GM12878 (cell line): Measurements from ENCODE around the gene HEG1. TPM values are rescaled to one million over a fixed set of nuclear protein-coding genes. Genes with fewer than 3 reads are reported as not detected.

Source experiments
- ATAC-seq: fragments of 200-7000 bp; cut with Tn5 transposase; 3 replicates; pipeline ENCODE4 v1.9.1; 2020; ENCODE audit warnings: mild to moderate bottlenecking, moderate library complexity
- BruUV-seq: library from RNA; stranded (reverse); fragments of 400-500 nt; replicated peaks from 2 replicates; lab custom pipeline; 2021; lab: Mats Ljungman, UMichigan
- CTCF ChIA-PET: fragments of 300-600 bp; sonication (Branson Sonifier 250); formaldehyde crosslinking; extraction: SDS; loops from one replicate; lab custom pipeline; 2021; ENCODE audit warnings: inconsistent platforms; lab: Yijun Ruan, JAX
- POLR2A ChIA-PET: fragments of 350-600 bp; formaldehyde crosslinking; extraction: SDS; loops from one replicate; lab custom pipeline; 2021; ENCODE audit warnings: inconsistent platforms; lab: Charles Lee
- RAD21 ChIA-PET: fragments of 300-600 bp; sonication (Branson Sonifier 250); formaldehyde crosslinking; loops from one replicate; lab custom pipeline; 2023; ENCODE audit warnings: antibody characterized with exemption; ENCODE audit not compliant: unreplicated experiment; lab: Charles Lee
- SMC1A ChIA-PET: fragments of 300-600 bp; sonication (Branson Sonifier 250); formaldehyde crosslinking; loops from one replicate; lab custom pipeline; 2023; ENCODE audit not compliant: unreplicated experiment, uncharacterized antibody; lab: Charles Lee
- DNase-seq: peaks from one replicate; pipeline ENCODE4 v3.0.0-alpha.2; 2011; ENCODE audit warnings: low read depth, low spot score
- FAIRE-seq: peaks from 3 replicates; lab custom pipeline; 2011; peaks lifted over from hg19 to GRCh38; lab: Jason Lieb, UNC
- H2AFZ ChIP-seq: 2 replicates; pipeline ENCODE4 v1.6.0; 2011; ENCODE audit warnings: low read depth, low read length, control low read depth; ENCODE audit not compliant: control insufficient read depth
- H3K27ac ChIP-seq: 2 replicates; pipeline ENCODE4 v1.5.1; 2011; ENCODE audit warnings: control low read depth; ENCODE audit not compliant: control insufficient read depth, insufficient read depth
- H3K27me3 ChIP-seq, 2 experiments: replicated peaks in 1 of 2; 2 replicates each; pipeline versions ENCODE4 v1.6.0 to v1.6.1; 2011; ENCODE audit warnings: low read length in 1 of 2; ENCODE audit not compliant: control insufficient read depth in 2 of 2, insufficient read depth in 2 of 2
- H3K36me3 ChIP-seq, 2 experiments: 2 replicates each; pipeline ENCODE4 v1.5.1; 2011; ENCODE audit warnings: low read length in 1 of 2; ENCODE audit not compliant: control insufficient read depth in 2 of 2, insufficient read depth in 2 of 2
- H3K4me1 ChIP-seq: 2 replicates; pipeline ENCODE4 v1.6.1; 2011; ENCODE audit warnings: mild to moderate bottlenecking, low read length, moderate library complexity, mixed read lengths; ENCODE audit not compliant: control insufficient read depth, insufficient read depth
- H3K4me2 ChIP-seq: 2 replicates; pipeline ENCODE4 v1.6.0; 2011; ENCODE audit warnings: control low read depth; ENCODE audit not compliant: control insufficient read depth, insufficient read depth
- H3K4me3 ChIP-seq: fragments of 200-600 bp; sonication (generic); 2 replicates; pipeline ENCODE4 v1.5.1; 2016
- H3K79me2 ChIP-seq: 2 replicates; pipeline ENCODE4 v1.6.0; 2011; ENCODE audit warnings: low read length; ENCODE audit not compliant: control insufficient read depth, insufficient read depth
- H3K9ac ChIP-seq: 2 replicates; pipeline ENCODE4 v1.8.0; 2011; ENCODE audit warnings: low read length, control low read depth, mixed read lengths; ENCODE audit not compliant: control insufficient read depth, insufficient read depth
- H3K9me3 ChIP-seq: replicated peaks from 3 replicates; pipeline ENCODE4 v1.5.1; 2011; ENCODE audit warnings: mild to moderate bottlenecking, low read length; ENCODE audit not compliant: control insufficient read depth, insufficient read depth
- H4K20me1 ChIP-seq: 2 replicates; pipeline ENCODE4 v1.6.0; 2011; ENCODE audit not compliant: control insufficient read depth, insufficient read depth
- ATF2 ChIP-seq: IDR thresholded peaks from 2 replicates; pipeline ENCODE4 v1.6.1; 2012; ENCODE audit warnings: low read length, inconsistent platforms
- BCL11A ChIP-seq: IDR thresholded peaks from 2 replicates; pipeline ENCODE4 v1.6.1; 2011; ENCODE audit warnings: low read depth, low read length
- BHLHE40 ChIP-seq, 2 experiments: fragments of 450-650 bp in 1 of 2; IDR thresholded peaks; 2 replicates each; pipeline ENCODE4 v1.6.1; 2011 to 2017; ENCODE audit warnings: low read depth in 2 of 2, borderline replicate concordance in 1 of 2, improper control_type of control experiment in 1 of 2, low read length in 1 of 2, mild to moderate bottlenecking in 1 of 2
- CBFB ChIP-seq: IDR thresholded peaks from 2 replicates; pipeline ENCODE4 v1.6.1; 2016; ENCODE audit warnings: antibody characterized with exemption, low read depth
- IRF5 ChIP-seq: fragments of 450-650 bp; IDR thresholded peaks from 2 replicates; pipeline ENCODE4 v1.6.1; 2017; ENCODE audit warnings: borderline replicate concordance
- MXI1 ChIP-seq: fragments of 150-350 bp; IDR thresholded peaks from 2 replicates; pipeline ENCODE4 v1.6.1; 2011; ENCODE audit warnings: low read depth, mild to moderate bottlenecking, inconsistent platforms, low read length, improper control_type of control experiment
- STAT3 ChIP-seq: IDR thresholded peaks from 2 replicates; pipeline ENCODE4 v1.6.1; 2011; ENCODE audit warnings: low read depth, low read length, improper control_type of control experiment
- ZBED1 ChIP-seq: IDR thresholded peaks from 2 replicates; pipeline ENCODE4 v1.6.1; 2016; ENCODE audit warnings: borderline replicate concordance
- ZSCAN29 ChIP-seq: fragments of 450-650 bp; IDR thresholded peaks from 2 replicates; pipeline ENCODE4 v1.6.1; 2017; ENCODE audit warnings: mild to moderate bottlenecking, moderate library complexity
- WGBS: methylation state at CpG from one replicate; pipeline ENCODE4 v1.1.6; 2016; ENCODE audit warnings: low lambda C conversion rate; ENCODE audit not compliant: insufficient replicate concordance, insufficient coverage; ENCODE audit errors: missing lambda C conversion rate; 5-methylcytosine and 5-hydroxymethylcytosine counted together
- in situ Hi-C: fragments of 300-500 bp; cut with MboI; formaldehyde crosslinking; loops from 9 replicates; pipeline ENCODE4 v1.14.3; 2018; ENCODE audit warnings: mixed read lengths
- intact Hi-C: fragments of 100-400 bp; cut with micrococcal nuclease; formaldehyde crosslinking; loops from one replicate; pipeline ENCODE4 v1.14.2; 2022; ENCODE audit not compliant: unreplicated experiment
- polyA plus RNA-seq, 11 experiments: library from polyadenylated mRNA; depleted of rRNA in 4 of 11; unstranded in 6 of 11; stranded (reverse) in 5 of 11; fragments of >200 nt; fragmentation: Nextera tagmentation in 4 of 11; fragmentation: Illumina TruSeq in 1 of 11; extraction: Ambion mirVana in 4 of 11; extraction: Trizol in 1 of 11; gene quantifications; 1 replicate in 1 of 11; 2 replicates in 10 of 11; pipeline versions ENCODE4 v1.2.1 to v1.2.3, GENCODE V29; 2011 to 2016; ENCODE audit warnings: inconsistent platforms in 2 of 11, missing spikeins in 2 of 11, low read depth in 1 of 11
- total RNA-seq, 4 experiments: library from RNA; depleted of rRNA in 3 of 4; stranded (reverse); fragments of >200 nt in 3 of 4; fragmentation: Illumina TruSeq in 1 of 4; extraction: Trizol in 1 of 4; gene quantifications; 2 replicates each; pipeline versions ENCODE4 v1.2.1 to v1.2.3, GENCODE V29; 2013 to 2021

The HEG1 gene
- total and polyA plus RNA-seq, 10 of the 15 experiments (the other 5 are each of a cell fraction or from before 2014, with no cell fraction given): 2.2 to 32.1 (median 7.6) TPM

GRCh38 chr3:125054062-125054448 lies 1.7 kb downstream of the HEG1 start:
- FAIRE-seq: no peak
- H3K79me2 ChIP-seq: peaks cover 60% of the 10 kb centered on the region
- in situ Hi-C loops (no loop called here), intact Hi-C loops (loop anchor here (5.0 kb wide), 1 partner anchor 148 kb away; no protein-coding TSS in a partner anchor)
- POLR2A ChIA-PET: interaction anchor here (0.9 to 1.5 kb wide), 3 partner anchors 49 to 87 kb away, joined by 3 to 9 read pairs (median 4); no protein-coding TSS in a partner anchor
- no peak for ATAC-seq
- peak overlapping the region; percentile 76 for H3K9ac ChIP-seq
- H3K4me3 ChIP-seq: peak overlapping the region; percentile 93
- peaks cover 26% of the 10 kb centered on the region for H3K4me1 ChIP-seq
- H3K36me3 ChIP-seq: 0 out of 4 replicates have a peak, but pooled peaks cover 0 to 4% of the 10 kb centered on the region in 2 experiments
- SMC1A ChIA-PET: interaction anchor here (0.7 to 3.6 kb wide), 18 partner anchors 8 to 537 kb away, joined by 3 to 33 read pairs (median 3); no protein-coding TSS in a partner anchor
- no peaks in the 10 kb centered on the region for H4K20me1 ChIP-seq
- no TSS peak for BruUV-seq
- H3K4me2 ChIP-seq: peak overlapping the region; percentile 97
- peak overlapping the region; percentile 18; the same call in 1 of the 2 replicates for H2AFZ ChIP-seq
- no peak for TF ChIP-seq BHLHE40 (IDR thresholded peaks at IDR 0.05; ENCODE audit: borderline replicate concordance in 1 of 2, low read depth in 2 of 2, low read length in 1 of 2)
- TF ChIP-seq STAT3: no peak
- no peak for TF ChIP-seq ZBED1
- no peak for TF ChIP-seq BCL11A
- no peak for TF ChIP-seq ATF2
- no peak for TF ChIP-seq MXI1
- no peak for TF ChIP-seq ZSCAN29
- no peak for TF ChIP-seq IRF5
- TF ChIP-seq CBFB: no peak
- H3K27ac ChIP-seq: peak overlapping the region; percentile 81
- H3K27me3 ChIP-seq: no peaks in the 10 kb centered on the region
- no peaks in the 10 kb centered on the region for H3K9me3 ChIP-seq
- DNase-seq: no peak
- CTCF ChIA-PET: interaction anchor here (0.9 to 1.1 kb wide), 4 partner anchors 32 to 120 kb away, joined by 3 to 5 read pairs (median 4); no protein-coding TSS in a partner anchor
- WGBS: 74% methylated on average over 7 of the region's 7 CpGs
- RAD21 ChIA-PET: interaction anchor here (1.0 to 4.0 kb wide), 8 partner anchors 53 to 322 kb away, joined by 3 to 39 read pairs (median 6); partner anchors contain the start of genes MUC13 and ZNF148
